Prostate gland (tissue), 2 donors: Measurements from ENCODE around the gene NEO1.

ENCODE experiments used
- CTCF ChIP-seq, 4 experiments: fragments of 200-600 bp in 2 of 4; fragments of 450-650 bp in 2 of 4; sonication (generic) in 2 of 4; IDR thresholded peaks; 1 replicate in 3 of 4; 2 replicates in 1 of 4; pipeline ENCODE4 v1.5.1; 2016 to 2019; ENCODE audit warnings: antibody characterized with exemption in 4 of 4, mild to moderate bottlenecking in 2 of 4, moderate library complexity in 2 of 4
- POLR2AphosphoS5 ChIP-seq: sonication (generic); formaldehyde crosslinking; IDR thresholded peaks from one replicate; pipeline ENCODE4 v1.6.1; 2017; ENCODE audit warnings: antibody characterized with exemption

GRCh38 chr15:73237910-73238309, 185.6 kb downstream of the NEO1 start:
- no peak for TF ChIP-seq CTCF (IDR thresholded peaks at IDR 0.05)
- TF ChIP-seq POLR2AphosphoS5: no peak
